Measurements from ENCODE around the gene USH2A. TPM values are rescaled to one million over a fixed set of nuclear protein-coding genes. Genes with fewer than 3 reads are reported as not detected.

The USH2A gene
- total and polyA plus RNA-seq, 12 donors: 0.03 to 1.9 (median 0.16) TPM; not detected in 3

DNA sequence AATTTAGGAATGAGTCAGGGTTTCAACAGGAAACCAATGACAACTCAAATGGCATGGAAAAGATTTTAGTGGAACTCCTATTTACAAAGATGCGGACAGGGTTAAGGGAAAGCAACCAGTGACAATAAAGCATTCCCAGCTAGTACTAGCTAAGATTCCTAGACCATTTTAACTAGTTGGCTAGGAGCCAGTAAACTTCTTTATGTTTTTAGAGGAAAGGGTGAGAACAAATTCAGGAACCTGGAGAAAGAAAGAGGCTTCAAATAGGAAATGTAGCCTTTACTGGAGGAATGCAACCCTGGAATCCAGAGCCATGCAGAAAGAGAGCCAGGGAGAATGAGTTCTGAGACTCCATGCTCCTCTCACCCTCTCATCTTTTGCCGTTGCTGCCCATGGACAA is 439.6 kb downstream of the USH2A start:
- TF ChIP-seq, protein P1, sequence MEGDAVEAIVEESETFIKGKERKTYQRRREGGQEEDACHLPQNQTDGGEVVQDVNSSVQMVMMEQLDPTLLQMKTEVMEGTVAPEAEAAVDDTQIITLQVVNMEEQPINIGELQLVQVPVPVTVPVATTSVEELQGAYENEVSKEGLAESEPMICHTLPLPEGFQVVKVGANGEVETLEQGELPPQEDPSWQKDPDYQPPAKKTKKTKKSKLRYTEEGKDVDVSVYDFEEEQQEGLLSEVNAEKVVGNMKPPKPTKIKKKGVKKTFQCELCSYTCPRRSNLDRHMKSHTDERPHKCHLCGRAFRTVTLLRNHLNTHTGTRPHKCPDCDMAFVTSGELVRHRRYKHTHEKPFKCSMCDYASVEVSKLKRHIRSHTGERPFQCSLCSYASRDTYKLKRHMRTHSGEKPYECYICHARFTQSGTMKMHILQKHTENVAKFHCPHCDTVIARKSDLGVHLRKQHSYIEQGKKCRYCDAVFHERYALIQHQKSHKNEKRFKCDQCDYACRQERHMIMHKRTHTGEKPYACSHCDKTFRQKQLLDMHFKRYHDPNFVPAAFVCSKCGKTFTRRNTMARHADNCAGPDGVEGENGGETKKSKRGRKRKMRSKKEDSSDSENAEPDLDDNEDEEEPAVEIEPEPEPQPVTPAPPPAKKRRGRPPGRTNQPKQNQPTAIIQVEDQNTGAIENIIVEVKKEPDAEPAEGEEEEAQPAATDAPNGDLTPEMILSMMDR (IDR thresholded peaks at IDR 0.05): no peak
- TF ChIP-seq POLR2A (IDR thresholded peaks at IDR 0.05): no peak
- intact Hi-C loops (cut with DNase I): no loop called here
- WGBS, 4 donors: 64 to 72% (median 70%) methylated on average over 2 of the region's 2 CpGs
- Histone ChIP-seq H3K9me3 (replicated peaks in 1 of 3) (no peaks in the 10 kb centered on the region), H3K4me1 (replicated peaks in 1 of 2) (no peaks in the 10 kb centered on the region), H3K4me3 (no peak overlapping the region), H3K27ac (no peak overlapping the region), H3K27me3 (no peaks in the 10 kb centered on the region), H3K36me3 (replicated peaks in 1 of 2) (no peaks in the 10 kb centered on the region)
- DNase-seq: no peak

GRCh38 chr1:215971793-215972441 is 451.3 kb downstream of the USH2A start:
- Histone ChIP-seq H3K27me3 (no peaks in the 10 kb centered on the region), H3K4me1 (replicated peaks in 1 of 2) (no peaks in the 10 kb centered on the region), H3K27ac (no peak overlapping the region), H3K36me3 (replicated peaks in 1 of 2) (no peaks in the 10 kb centered on the region), H3K9me3 (replicated peaks in 1 of 3) (no peaks in the 10 kb centered on the region), H3K4me3 (no peak overlapping the region)
- no peak for DNase-seq
- intact Hi-C loops (cut with DNase I): no loop called here
- TF ChIP-seq, protein P1 (IDR thresholded peaks at IDR 0.05): no peak
- no peak for TF ChIP-seq POLR2A (IDR thresholded peaks at IDR 0.05)
- 61 to 77% (median 65%) methylated on average over 10 of the region's 10 CpGs for WGBS, 4 donors

DNA sequence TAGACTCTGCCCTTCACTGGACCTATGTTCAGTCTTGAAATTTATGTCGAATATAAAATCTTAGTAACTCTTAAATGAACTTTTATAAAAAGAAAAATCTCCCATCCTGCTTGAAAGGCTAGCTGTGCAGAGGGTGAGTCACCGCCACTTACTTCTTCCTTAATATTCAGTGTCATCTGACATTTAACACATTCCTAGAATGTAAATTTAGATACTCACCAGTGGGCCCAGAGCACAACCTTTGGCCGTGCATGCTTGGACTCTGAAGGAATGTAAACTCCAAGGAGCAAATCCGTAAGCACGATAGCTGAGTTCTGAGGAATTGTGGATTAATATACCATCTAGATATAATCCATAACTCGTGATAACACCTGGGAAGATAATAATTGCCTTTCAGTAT is 452.8 kb downstream of the USH2A start:
- no peaks in the 10 kb centered on the region for H3K4me1 ChIP-seq (replicated peaks in 1 of 2)
- H3K36me3 ChIP-seq (replicated peaks in 1 of 2): no peaks in the 10 kb centered on the region
- intact Hi-C loops (cut with DNase I): no loop called here
- WGBS, 4 donors: 64 to 70% (median 68%) methylated on average over 6 of the region's 6 CpGs
- no peak overlapping the region for H3K27ac ChIP-seq
- DNase-seq: no peak
- H3K27me3 ChIP-seq: no peaks in the 10 kb centered on the region
- TF ChIP-seq, protein P1 (IDR thresholded peaks at IDR 0.05): no peak
- TF ChIP-seq POLR2A (IDR thresholded peaks at IDR 0.05): no peak
- no peak overlapping the region for H3K4me3 ChIP-seq
- H3K9me3 ChIP-seq (replicated peaks in 1 of 3): no peaks in the 10 kb centered on the region

- Histone ChIP-seq H3K4me3 (no peak overlapping the region), H3K36me3 (replicated peaks in 1 of 2) (no peaks in the 10 kb centered on the region), H3K4me1 (replicated peaks in 1 of 2) (no peaks in the 10 kb centered on the region), H3K9me3 (replicated peaks in 1 of 3) (no peaks in the 10 kb centered on the region), H3K27me3 (no peaks in the 10 kb centered on the region), H3K27ac (no peak overlapping the region)
- TF ChIP-seq, protein P1 (IDR thresholded peaks at IDR 0.05): no peak
- no peak for TF ChIP-seq POLR2A (IDR thresholded peaks at IDR 0.05)
- intact Hi-C loops (cut with DNase I): no loop called here
- WGBS, 4 donors: 81 to 86% (median 85%) methylated on average over 9 of the region's 9 CpGs
- no peak for DNase-seq
Observed at GRCh38 chr1:215963621-215964020, 459.6 kb downstream of the USH2A start.

All from adrenal gland (tissue), 12 donors.